Pons (tissue), 1 donor: ENCODE measurements around the gene TSPAN7.

ENCODE experiments used
- DNase-seq: peaks from one replicate; pipeline ENCODE4 v3.0.0-alpha.2; 2016; ENCODE audit warnings: low spot score

TSPAN7 gene

GRCh38 chrX:38595801-38596200 lies 34.5 kb downstream of the TSPAN7 start:
- no peak for DNase-seq

GRCh38 chrX:38596939-38597338 lies 35.6 kb downstream of the TSPAN7 start:
- no peak for DNase-seq

GRCh38 chrX:38599796-38600755 lies 38.7 kb downstream of the TSPAN7 start:
- DNase-seq: peak; percentile 47

- no peak for DNase-seq
Observed at GRCh38 chrX:38601866-38602265, 40.5 kb downstream of the TSPAN7 start.

- DNase-seq: no peak
Observed at GRCh38 chrX:38606821-38607220, 45.5 kb downstream of the TSPAN7 start.

- DNase-seq: no peak
Observed at GRCh38 chrX:38607976-38608375, 46.6 kb downstream of the TSPAN7 start.

- DNase-seq: no peak
Observed at GRCh38 chrX:38610849-38611248, 49.5 kb downstream of the TSPAN7 start.

- no peak for DNase-seq
Observed at GRCh38 chrX:38612281-38612680, 50.9 kb downstream of the TSPAN7 start.

- no peak for DNase-seq
Observed at GRCh38 chrX:38614485-38614884, 53.1 kb downstream of the TSPAN7 start.

GRCh38 chrX:38616904-38617303 lies 55.6 kb downstream of the TSPAN7 start:
- no peak for DNase-seq

GRCh38 chrX:38618180-38618579 lies 56.8 kb downstream of the TSPAN7 start:
- peak; percentile 24 for DNase-seq

GRCh38 chrX:38620623-38621022 lies 59.3 kb downstream of the TSPAN7 start:
- DNase-seq: no peak

GRCh38 chrX:38626296-38626695 lies 65.0 kb downstream of the TSPAN7 start:
- DNase-seq: no peak

- DNase-seq: no peak
Observed at GRCh38 chrX:38627683-38628082, 66.3 kb downstream of the TSPAN7 start.

GRCh38 chrX:38628587-38628986 lies 67.2 kb downstream of the TSPAN7 start:
- no peak for DNase-seq

- DNase-seq: peak; percentile 8
Observed at GRCh38 chrX:38632516-38632915, 71.2 kb downstream of the TSPAN7 start.

GRCh38 chrX:38634665-38635064 lies 73.3 kb downstream of the TSPAN7 start:
- DNase-seq: no peak

- no peak for DNase-seq
Observed at GRCh38 chrX:38636949-38637819, 75.8 kb downstream of the TSPAN7 start.

- DNase-seq: no peak
Observed at GRCh38 chrX:38638952-38639529, 77.7 kb downstream of the TSPAN7 start.

GRCh38 chrX:38639730-38640129 lies 78.4 kb downstream of the TSPAN7 start:
- DNase-seq: no peak

- no peak for DNase-seq
Observed at GRCh38 chrX:38641197-38641596, 79.9 kb downstream of the TSPAN7 start.

- no peak for DNase-seq
Observed at GRCh38 chrX:38643903-38644302, 82.6 kb downstream of the TSPAN7 start.
